Rectal smooth muscle tissue (tissue), 1 donor: Measurements from ENCODE around the gene PSD4.
"Not testable (repeated sequence)": the region's sequence is repeated elsewhere in the genome, so short reads cannot be mapped to it uniquely, and the experiment has no call there.

Experiments
- H3K27ac ChIP-seq: one replicate; pipeline ENCODE4 v1.7.0; 2013; ENCODE audit warnings: low read depth, low read length, inconsistent platforms
- H3K27me3 ChIP-seq: one replicate; pipeline ENCODE4 v1.7.0; 2013; ENCODE audit warnings: low read length; ENCODE audit not compliant: control insufficient read depth, insufficient read depth
- H3K36me3 ChIP-seq: one replicate; pipeline ENCODE4 v1.7.0; 2013; ENCODE audit warnings: low read length; ENCODE audit not compliant: control insufficient read depth, insufficient read depth
- H3K4me1 ChIP-seq: one replicate; pipeline ENCODE4 v1.7.0; 2013; ENCODE audit warnings: low read length; ENCODE audit not compliant: control insufficient read depth, insufficient read depth
- H3K4me3 ChIP-seq: one replicate; pipeline ENCODE4 v1.7.0; 2013; ENCODE audit warnings: low read length
- H3K9ac ChIP-seq: one replicate; pipeline ENCODE4 v1.7.0; 2013; ENCODE audit warnings: low read length

Gene PSD4

DNA sequence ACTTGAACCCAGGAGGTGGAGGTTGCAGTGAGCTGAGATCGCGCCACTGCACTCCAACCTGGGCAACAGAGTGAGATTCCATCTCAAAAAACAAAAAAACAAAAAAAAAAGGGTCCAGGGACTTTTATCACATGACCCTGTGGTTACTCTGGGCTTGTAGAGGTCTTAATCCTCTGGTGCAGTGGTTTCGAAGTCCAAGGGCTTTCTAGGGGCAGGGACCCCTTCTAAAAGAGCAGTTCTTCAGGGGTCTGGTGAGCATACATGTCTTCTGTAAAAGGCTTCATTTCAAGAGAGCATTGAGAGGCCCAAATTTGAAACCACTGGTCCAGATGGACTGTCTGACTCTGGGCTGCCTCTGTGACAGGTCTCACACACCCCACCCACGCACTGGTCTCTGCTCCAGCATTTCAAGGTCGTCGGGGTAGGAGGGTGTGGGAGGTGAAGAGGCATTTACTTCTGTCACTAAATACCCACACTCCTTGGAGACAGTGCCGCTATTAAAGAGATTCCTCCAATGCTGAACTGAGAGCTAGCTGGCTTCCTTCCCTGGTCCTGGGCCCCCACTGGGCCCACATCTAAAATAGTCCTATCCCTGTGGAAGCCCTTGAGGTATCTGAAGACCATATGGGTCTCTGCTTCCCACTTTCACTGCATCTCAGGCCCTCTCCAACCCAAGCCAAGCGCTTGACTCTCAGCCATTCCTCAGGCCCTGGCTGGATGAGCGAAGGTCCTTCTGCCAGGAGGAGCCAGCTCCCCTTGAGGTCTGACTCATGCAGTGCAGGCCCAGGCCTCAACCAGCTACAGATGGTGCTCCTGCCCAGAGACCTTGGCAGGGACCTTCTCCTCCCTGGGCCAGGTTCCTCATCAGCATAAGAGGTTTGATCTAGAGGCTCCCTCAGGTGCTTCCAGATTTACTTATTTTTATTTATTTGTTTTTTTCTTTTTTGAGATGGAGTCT lies 60.1 kb downstream of the PSD4 start:
- H3K36me3 ChIP-seq = no peaks in the 10 kb centered on the region
- H3K4me3 ChIP-seq = no peak overlapping the region
- H3K4me1 ChIP-seq = no peaks in the 10 kb centered on the region
- no peak overlapping the region for H3K9ac ChIP-seq
- H3K27me3 ChIP-seq = no peaks in the 10 kb centered on the region
- no peak overlapping the region for H3K27ac ChIP-seq

DNA sequence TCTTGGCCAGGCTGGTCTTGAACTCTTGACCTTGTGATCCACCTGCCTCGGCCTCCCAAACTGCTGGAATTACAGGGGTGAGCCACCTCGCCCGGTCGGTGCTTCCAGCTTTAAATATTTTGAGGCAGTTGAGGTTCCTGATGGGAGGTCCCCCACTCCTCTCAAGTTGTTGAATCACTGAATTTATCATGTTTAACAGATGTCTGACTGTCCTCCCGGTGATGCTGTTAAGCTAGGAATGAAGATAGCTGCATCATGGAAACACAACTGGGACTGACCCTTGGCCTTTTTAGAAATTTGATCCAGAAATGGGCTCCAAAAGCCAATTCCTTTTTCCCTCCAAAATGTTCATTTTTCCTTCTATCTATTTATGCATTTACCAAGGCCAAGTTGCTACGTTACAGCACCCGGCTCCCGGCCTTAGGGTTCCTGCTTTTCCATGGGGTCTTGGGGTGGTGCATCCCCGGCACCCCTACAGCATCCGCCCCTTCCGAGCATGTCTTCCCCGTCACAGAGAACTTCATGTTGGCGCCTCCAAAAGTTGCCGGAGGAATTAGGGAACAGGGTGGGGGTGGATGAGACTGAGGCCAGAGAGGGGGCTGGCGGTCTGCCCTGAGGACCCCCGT lies 61.1 kb downstream of the PSD4 start:
- Histone ChIP-seq H3K27ac (no peak overlapping the region), H3K4me3 (no peak overlapping the region), H3K36me3 (no peaks in the 10 kb centered on the region), H3K9ac (no peak overlapping the region), H3K27me3 (no peaks in the 10 kb centered on the region), H3K4me1 (peaks cover 3% of the 10 kb centered on the region)

DNA sequence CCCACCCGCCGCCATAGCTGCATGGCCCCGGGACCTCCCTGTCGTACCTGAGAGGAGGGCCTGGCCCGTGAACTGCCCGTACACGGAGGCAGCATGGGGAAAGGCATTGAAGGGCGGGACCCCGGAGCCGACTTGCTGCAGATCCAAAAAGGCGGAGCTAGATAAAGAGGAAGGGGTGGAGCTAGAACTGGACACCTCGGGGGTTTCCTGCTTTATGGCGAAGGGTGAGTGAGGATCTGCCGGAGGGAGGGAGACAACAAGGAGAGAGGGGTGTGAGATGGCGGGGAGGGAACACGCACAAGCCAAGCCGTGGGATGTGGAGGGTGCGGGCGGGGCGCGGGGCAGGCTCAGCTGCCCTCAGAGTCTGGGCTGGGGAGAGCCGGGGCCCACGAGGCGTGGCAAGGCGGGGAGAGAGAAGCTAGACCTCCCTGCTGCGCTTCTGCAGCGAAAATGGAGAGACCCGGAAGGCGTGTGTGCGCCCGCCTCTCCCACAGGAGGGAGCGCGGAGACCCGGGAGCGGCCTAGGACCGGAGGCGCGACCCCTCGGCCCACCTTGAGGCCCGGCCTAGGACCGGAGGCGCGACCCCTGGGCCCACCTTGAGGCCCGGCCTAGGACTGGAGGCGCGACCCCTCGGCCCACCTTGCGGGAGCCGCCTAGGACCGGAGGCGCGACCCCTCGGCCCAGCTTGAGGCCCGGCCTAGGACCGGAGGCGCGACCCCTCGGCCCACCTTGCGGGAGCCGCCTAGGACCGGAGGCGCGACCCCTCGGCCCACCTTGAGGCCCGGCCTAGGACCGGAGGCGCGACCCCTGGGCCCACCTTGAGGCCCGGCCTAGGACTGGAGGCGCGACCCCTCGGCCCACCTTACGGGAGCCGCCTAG lies 61.8 kb downstream of the PSD4 start:
- not testable (repeated sequence) for H3K9ac ChIP-seq, H3K4me1 ChIP-seq
- peak overlapping the region; percentile 27 for H3K4me3 ChIP-seq

DNA sequence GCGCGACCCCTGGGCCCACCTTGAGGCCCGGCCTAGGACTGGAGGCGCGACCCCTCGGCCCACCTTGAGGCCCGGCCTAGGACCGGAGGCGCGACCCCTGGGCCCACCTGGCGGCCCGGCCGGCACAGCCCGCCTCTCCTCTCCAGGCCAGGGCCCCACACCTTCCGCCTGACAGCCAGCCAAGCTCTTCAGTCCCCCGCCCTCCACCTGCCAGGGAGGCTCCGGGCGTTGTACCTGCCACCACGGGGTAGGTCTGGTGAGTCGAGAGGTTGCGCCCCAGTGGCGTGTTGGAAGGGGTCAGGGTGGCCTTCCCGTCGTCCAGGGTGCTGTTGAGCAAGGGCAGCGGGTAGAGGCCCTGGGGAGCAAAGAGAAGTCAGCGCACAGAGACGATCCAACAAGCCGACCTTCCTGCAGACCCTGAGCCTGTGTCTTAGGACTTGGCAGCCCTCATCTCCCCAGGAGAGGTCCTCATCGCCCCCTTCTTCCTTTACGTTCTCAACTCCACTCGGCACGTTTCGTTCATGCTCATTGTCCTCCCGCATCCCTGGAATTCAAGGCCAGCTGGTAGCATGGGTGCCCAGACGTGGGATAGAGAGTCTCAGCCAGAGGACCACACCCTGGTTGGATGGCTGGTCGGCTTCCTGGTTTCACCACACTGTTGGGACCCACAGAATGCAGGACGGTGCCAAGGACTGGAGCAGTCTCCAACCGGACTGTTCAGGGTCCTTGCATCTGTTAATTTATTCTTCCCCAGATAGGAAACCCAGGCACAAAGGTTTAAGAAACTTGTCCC lies 62.8 kb downstream of the PSD4 start:
- Histone ChIP-seq H3K36me3 (no peaks in the 10 kb centered on the region), H3K27me3 (no peaks in the 10 kb centered on the region), H3K9ac (no peak overlapping the region), H3K4me1 (peaks cover 6% of the 10 kb centered on the region), H3K4me3 (peak overlapping the region; percentile 29), H3K27ac (no peak overlapping the region)

More for the DNA sequence above, 61.8 kb downstream of the PSD4 start:
- not testable (repeated sequence) for H3K27ac ChIP-seq, H3K36me3 ChIP-seq, H3K27me3 ChIP-seq

DNA sequence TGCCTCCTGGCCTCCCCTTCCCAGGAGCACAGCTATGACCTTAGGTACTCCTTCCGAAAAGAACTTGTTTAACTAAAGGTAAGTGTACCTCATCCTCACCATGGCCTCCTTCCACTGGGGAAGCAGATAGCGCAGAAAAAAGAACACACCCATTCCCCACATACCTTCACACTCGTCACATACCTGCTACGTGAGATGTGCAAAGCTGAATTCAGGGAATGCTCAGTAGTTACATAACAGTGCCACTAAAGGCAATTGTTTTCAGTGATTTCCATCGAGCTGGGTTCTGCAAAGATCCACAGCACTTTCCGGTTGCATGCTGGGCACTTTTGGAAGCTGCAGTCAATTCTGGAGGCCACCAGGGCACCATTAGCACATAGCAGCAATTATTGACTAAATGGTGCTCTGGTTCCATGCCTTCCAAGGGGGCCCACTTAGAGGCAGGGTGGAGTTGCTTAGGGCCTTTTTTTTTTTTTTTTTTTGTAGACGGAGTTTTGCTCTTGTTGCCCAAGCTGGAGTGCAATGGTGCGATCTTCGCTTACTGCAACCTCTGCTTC lies 63.9 kb downstream of the PSD4 start:
- Histone ChIP-seq H3K4me1 (peaks cover 6% of the 10 kb centered on the region), H3K27me3 (no peaks in the 10 kb centered on the region), H3K9ac (no peak overlapping the region), H3K4me3 (no peak overlapping the region), H3K27ac (no peak overlapping the region), H3K36me3 (no peaks in the 10 kb centered on the region)

DNA sequence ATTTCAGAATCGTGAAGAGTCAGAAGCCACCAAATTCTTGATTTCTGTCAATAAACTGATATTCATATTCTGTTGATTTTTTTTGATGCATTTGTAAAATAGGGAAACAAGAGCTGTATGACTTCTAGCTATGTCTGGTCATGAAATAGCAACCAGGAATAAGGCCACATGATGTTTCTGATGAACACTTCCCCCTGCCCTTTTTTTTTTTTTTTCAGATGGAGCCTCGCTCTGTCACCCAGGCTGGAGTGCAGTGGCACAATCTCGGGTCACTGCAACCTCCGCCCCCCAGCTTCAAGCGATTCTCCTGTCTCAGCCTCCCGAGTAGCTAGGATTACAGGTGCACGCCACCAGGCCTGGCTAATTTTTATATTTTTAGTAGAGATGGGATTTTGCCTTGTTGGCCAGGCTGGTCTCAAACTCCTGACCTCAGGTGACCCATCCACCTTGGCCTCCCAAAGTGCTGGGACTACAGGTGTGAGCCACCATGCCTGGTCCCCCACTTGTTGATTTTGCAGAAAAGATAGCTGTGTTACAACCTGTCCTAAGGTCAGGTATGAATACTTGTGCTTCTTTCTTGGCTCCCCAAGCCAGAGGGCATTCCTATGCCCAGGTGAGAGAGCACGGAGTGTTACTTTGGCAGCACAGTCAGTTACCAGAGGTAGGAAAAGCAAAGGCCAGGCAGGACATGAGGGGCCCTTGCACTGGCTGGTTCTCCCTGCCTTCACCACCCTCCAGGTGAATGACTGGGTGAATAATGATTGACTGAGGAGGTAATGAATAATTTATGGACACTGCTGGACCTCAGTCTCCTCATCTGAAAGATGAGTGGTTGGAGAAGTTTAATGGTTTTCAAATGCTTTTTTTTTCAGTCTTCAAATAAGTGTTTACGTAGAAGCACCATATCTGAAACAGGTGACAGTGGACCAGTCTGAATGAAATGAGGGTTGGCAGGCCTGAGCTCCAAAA lies 65.4 kb downstream of the PSD4 start:
- Histone ChIP-seq H3K27ac (peak overlapping the region; percentile 8), H3K27me3 (no peaks in the 10 kb centered on the region), H3K4me1 (peaks cover 6% of the 10 kb centered on the region), H3K4me3 (no peak overlapping the region), H3K36me3 (no peaks in the 10 kb centered on the region), H3K9ac (no peak overlapping the region)

DNA sequence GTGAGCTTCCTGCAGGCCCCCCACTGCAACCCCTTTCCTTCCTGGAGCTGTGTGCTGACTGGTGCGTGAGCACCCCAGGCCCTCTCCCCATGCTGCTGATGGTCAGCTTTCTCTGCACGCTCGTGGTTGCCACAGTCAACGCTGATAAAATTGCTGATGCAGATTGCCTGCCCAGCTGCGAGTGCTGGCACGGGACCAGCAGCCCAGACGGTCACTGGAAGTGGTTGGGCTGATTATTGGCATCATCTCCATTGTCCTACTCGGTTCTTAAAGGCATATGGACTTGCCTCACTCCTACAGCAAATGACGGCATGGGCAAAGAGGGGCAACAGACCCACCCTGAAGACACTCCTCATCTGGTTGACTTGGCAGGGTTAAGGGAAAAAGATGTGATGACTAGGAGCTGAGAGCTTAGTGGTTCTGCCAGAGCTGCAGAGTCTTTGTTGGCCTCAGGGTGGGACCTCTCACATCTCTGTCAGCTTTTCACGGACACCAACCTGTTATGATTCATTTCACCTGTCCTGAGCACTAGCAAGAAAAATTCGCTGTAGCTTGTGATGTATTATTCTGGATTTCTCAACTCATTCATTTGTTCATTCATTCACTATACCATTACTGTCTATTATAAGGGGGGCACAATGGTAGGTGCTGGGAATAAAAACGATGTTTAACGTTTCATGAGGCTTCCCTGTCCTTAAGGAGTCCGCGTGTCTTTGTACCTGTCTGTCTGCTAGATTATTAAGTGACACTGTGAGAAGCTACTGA lies 66.6 kb downstream of the PSD4 start:
- H3K4me1 ChIP-seq = peaks cover 6% of the 10 kb centered on the region
- H3K4me3 ChIP-seq = no peak overlapping the region
- no peak overlapping the region for H3K27ac ChIP-seq
- H3K9ac ChIP-seq = no peak overlapping the region
- no peaks in the 10 kb centered on the region for H3K36me3 ChIP-seq
- no peaks in the 10 kb centered on the region for H3K27me3 ChIP-seq

DNA sequence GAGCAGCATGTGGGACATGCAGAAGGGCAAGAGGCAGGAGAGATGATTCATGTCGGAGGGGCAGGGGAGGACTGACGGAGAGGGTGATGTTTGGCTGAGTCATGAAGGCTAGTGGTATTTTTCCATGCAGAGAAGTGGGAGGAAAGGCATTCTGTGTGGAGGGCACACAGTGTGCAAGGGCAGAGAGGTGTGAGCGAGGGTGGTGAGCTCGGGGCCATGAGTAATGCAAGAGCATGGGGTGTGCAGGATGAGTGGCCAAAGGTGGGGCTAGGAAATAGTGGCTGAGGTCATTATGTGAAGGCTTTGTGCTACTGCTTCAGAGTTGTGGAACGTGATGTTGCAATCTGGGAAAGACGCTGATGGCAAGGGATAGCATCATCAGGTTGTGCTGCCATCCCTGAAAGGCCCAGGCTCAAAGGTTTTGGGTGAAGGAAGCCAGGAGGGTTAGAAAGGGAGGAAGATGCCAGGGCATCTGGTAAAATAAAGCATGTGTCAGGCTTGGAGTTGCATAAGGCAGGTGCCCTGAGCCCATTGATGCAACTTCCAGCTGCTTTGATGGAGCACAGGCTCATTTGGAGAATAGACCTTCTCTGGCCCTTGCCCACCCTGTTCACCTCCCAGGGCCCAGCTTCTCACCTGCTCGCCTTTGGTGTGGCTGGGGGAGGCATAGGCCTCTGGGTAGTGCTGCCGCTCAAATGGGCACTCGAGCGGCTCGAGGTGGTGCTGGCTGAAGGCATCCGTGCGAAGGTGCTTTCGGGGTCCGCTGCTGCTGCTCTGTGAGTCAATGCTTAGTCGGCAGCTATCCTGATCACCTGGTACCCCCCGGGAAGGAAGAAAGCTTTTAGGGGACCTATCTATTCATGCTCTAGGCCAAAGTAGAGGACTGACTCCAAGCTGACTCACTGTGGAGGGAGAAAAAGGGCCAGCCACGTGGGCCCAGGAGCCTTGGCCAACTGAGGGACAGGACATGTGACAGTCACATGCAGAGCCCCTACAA lies 67.4 kb downstream of the PSD4 start:
- Histone ChIP-seq H3K4me3 (no peak overlapping the region), H3K9ac (no peak overlapping the region), H3K36me3 (no peaks in the 10 kb centered on the region), H3K4me1 (peaks cover 6% of the 10 kb centered on the region), H3K27ac (no peak overlapping the region), H3K27me3 (no peaks in the 10 kb centered on the region)

DNA sequence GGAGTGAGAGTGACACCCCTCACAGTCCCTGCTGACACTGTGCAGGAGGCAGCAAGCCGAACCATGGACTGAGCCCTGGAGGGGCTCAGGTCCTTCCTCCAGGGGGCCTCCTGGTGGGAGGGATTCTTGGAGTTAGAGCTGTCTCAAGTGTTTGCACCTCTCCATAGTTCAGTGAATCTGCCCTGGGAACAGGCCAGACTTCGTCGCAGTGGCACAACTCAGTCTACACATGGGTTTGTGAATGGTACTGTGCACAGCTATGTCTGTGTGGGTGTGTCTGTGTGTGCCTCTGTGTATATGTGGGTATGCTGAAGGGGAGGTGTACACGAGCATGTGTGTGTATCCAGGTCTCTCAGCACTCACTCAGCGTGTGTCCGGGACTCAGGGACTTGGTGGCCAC lies 68.6 kb downstream of the PSD4 start:
- no peak overlapping the region for H3K4me3 ChIP-seq
- no peak overlapping the region for H3K27ac ChIP-seq
- no peaks in the 10 kb centered on the region for H3K27me3 ChIP-seq
- H3K4me1 ChIP-seq = peaks cover 6% of the 10 kb centered on the region
- H3K9ac ChIP-seq = no peak overlapping the region
- H3K36me3 ChIP-seq = no peaks in the 10 kb centered on the region
